K562 (cell line): ENCODE measurements around the gene LRRC61. TPM values are rescaled to one million over a fixed set of nuclear protein-coding genes. Genes with fewer than 3 reads are reported as not detected.

Experiments
- ATAC-seq: fragments of 200-7000 bp; cut with Tn5 transposase; 3 replicates; pipeline ENCODE4 v1.9.1; 2020; ENCODE audit warnings: moderate library complexity
- BruUV-seq: library from RNA; stranded (reverse); fragments of 400-500 nt; replicated peaks from 2 replicates; lab custom pipeline; 2021; lab: Mats Ljungman, UMichigan
- CTCF ChIA-PET: fragments of 300-600 bp; formaldehyde crosslinking; extraction: SDS; loops from one replicate; lab custom pipeline; 2021; ENCODE audit warnings: low intra/inter-chr PET ratio; lab: Yijun Ruan, JAX
- POLR2A ChIA-PET: fragments of 300-600, 350-650 bp; sonication (Branson Sonifier 250); formaldehyde crosslinking; extraction: SDS; loops from one replicate; lab custom pipeline; 2021; ENCODE audit warnings: antibody characterized with exemption, inconsistent platforms; lab: Yijun Ruan, JAX
- DNase-seq, 4 experiments: peaks; one replicate each; pipeline versions ENCODE4 v3.0.0 to v3.0.0-alpha.2; 2011 to 2018; ENCODE audit warnings: low spot score in 3 of 4, mixed read lengths in 3 of 4; ENCODE audit errors: extremely low read depth in 1 of 4
- FAIRE-seq: peaks from 2 replicates; lab custom pipeline; 2011; peaks lifted over from hg19 to GRCh38; lab: Jason Lieb, UNC
- H2AFZ ChIP-seq: 2 replicates; pipeline ENCODE4 v1.6.0; 2011; ENCODE audit warnings: low read depth, low read length, control low read depth, inconsistent platforms
- H3K27ac ChIP-seq: fragments of 200-600 bp; 3 replicates; pipeline ENCODE4 v1.8.0; 2011; ENCODE audit warnings: low read depth, mild to moderate bottlenecking, control low read depth, inconsistent platforms, low read length, moderate library complexity, mixed read lengths; ENCODE audit errors: extremely low read depth
- H3K27me3 ChIP-seq, 2 experiments: fragments of 300-600 bp in 1 of 2; 2 replicates in 1 of 2; 3 replicates in 1 of 2; pipeline versions ENCODE4 v1.6.0 to v1.8.0; 2011; ENCODE audit warnings: inconsistent platforms in 2 of 2, low read length in 2 of 2, mild to moderate bottlenecking in 1 of 2, mixed read lengths in 1 of 2, moderate library complexity in 1 of 2; ENCODE audit not compliant: control insufficient read depth in 2 of 2, insufficient read depth in 2 of 2
- H3K36me3 ChIP-seq: fragments of 300-600 bp; 3 replicates; pipeline ENCODE4 v1.8.0; 2011; ENCODE audit warnings: mild to moderate bottlenecking, low read length, inconsistent platforms; ENCODE audit not compliant: control insufficient read depth, insufficient read depth
- H3K4me1 ChIP-seq, 2 experiments: fragments of 200-600 bp in 1 of 2; replicated peaks in 1 of 2; 2 replicates in 1 of 2; 3 replicates in 1 of 2; pipeline versions ENCODE4 v1.5.1 to v1.8.0; 2011; ENCODE audit warnings: inconsistent platforms in 2 of 2, low read length in 2 of 2, mild to moderate bottlenecking in 1 of 2, mixed read lengths in 1 of 2, moderate library complexity in 1 of 2; ENCODE audit not compliant: control insufficient read depth in 2 of 2, insufficient read depth in 2 of 2
- H3K4me2 ChIP-seq: 2 replicates; pipeline ENCODE4 v1.6.1; 2011; ENCODE audit warnings: low read length, control low read depth, inconsistent platforms, mixed read lengths; ENCODE audit not compliant: insufficient read depth
- H3K4me3 ChIP-seq: fragments of 200-600 bp; sonication (generic), shearing (Covaris generic); 2 replicates; pipeline ENCODE4 v1.5.1; 2016; ENCODE audit warnings: control low read depth, inconsistent platforms
- H3K79me2 ChIP-seq: fragments of 200-600 bp; 3 replicates; pipeline ENCODE4 v1.8.0; 2011; ENCODE audit warnings: low read length, inconsistent platforms; ENCODE audit not compliant: control insufficient read depth, insufficient read depth
- H3K9ac ChIP-seq, 2 experiments: 2 replicates each; pipeline versions ENCODE4 v1.6.0 to v1.6.1; 2011; ENCODE audit warnings: low read depth in 2 of 2, low read length in 2 of 2, control low read depth in 1 of 2, inconsistent platforms in 1 of 2, mild to moderate bottlenecking in 1 of 2, mixed read lengths in 1 of 2; ENCODE audit not compliant: insufficient read depth in 1 of 2
- H3K9me1 ChIP-seq: one replicate; pipeline ENCODE4 v1.6.0; 2011; ENCODE audit warnings: inconsistent platforms, mild to moderate bottlenecking, low read length, moderate library complexity; ENCODE audit not compliant: control insufficient read depth, insufficient read depth
- H3K9me3 ChIP-seq: replicated peaks from 2 replicates; pipeline ENCODE4 v1.5.1; 2011; ENCODE audit warnings: low read depth, low read length, inconsistent platforms; ENCODE audit not compliant: control insufficient read depth, insufficient read depth
- H4K20me1 ChIP-seq: replicated peaks from 2 replicates; pipeline ENCODE4 v1.6.1; 2011; ENCODE audit warnings: low read length, inconsistent platforms, mixed read lengths; ENCODE audit not compliant: control insufficient read depth, insufficient read depth
- DACH1 ChIP-seq: fragments of 450-650 bp; IDR thresholded peaks from 2 replicates; pipeline ENCODE4 v1.6.1; 2018; ENCODE audit not compliant: partially characterized antibody
- DMBX1 ChIP-seq: fragments of 250-450 bp; sonication (Bioruptor Pico); IDR thresholded peaks from 2 replicates; pipeline ENCODE4 v1.8.0; 2022; ENCODE audit warnings: inconsistent platforms, mild to moderate bottlenecking, moderate library complexity, borderline replicate concordance
- EP300 ChIP-seq: IDR thresholded peaks from 2 replicates; pipeline ENCODE4 v1.6.1; 2012; ENCODE audit warnings: low read length, improper control_type of control experiment
- FOXA1 ChIP-seq: fragments of 450-650 bp; IDR thresholded peaks from 2 replicates; pipeline ENCODE4 v1.6.1; 2016; ENCODE audit warnings: mild to moderate bottlenecking, borderline replicate concordance
- FOXK2 ChIP-seq, 2 experiments: fragments of 450-650 bp; IDR thresholded peaks in 1 of 2; conservative IDR thresholded peaks in 1 of 2; 2 replicates each; pipeline ENCODE4 v1.6.1; 2016; ENCODE audit warnings: low read depth in 2 of 2, mild to moderate bottlenecking in 1 of 2
- HDGF ChIP-seq: fragments of 450-650 bp; IDR thresholded peaks from 2 replicates; pipeline ENCODE4 v1.6.1; 2016
- NR4A1 ChIP-seq, 2 experiments: fragments of 250-450 bp in 1 of 2; fragments of 450-650 bp in 1 of 2; sonication (Bioruptor Pico) in 1 of 2; IDR thresholded peaks; 2 replicates each; pipeline versions ENCODE4 v1.4.0 to v1.6.1; 2016 to 2020; ENCODE audit warnings: mild to moderate bottlenecking in 2 of 2, missing compliant biosample characterization in 1 of 2, missing genetic modification characterization in 1 of 2, moderate library complexity in 1 of 2
- TBP ChIP-seq: optimal IDR thresholded peaks from 2 replicates; pipeline ENCODE3; 2011; ENCODE audit warnings: low read depth, low read length, improper control_type of control experiment
- XRCC5 ChIP-seq: fragments of 200-400 bp; formaldehyde crosslinking; IDR thresholded peaks from 2 replicates; pipeline ENCODE4 v1.6.1; 2017; ENCODE audit warnings: low read depth, mild to moderate bottlenecking, low read length
- ZBTB1 ChIP-seq: sonication (generic); formaldehyde crosslinking; IDR thresholded peaks from 2 replicates; pipeline ENCODE4 v1.8.1; 2023; ENCODE audit warnings: missing genetic modification reagents, low read depth, mild to moderate bottlenecking, borderline replicate concordance
- ZNF12 ChIP-seq: sonication (generic); formaldehyde crosslinking; IDR thresholded peaks from 2 replicates; pipeline ENCODE4 v1.4.0; 2020; ENCODE audit warnings: mild to moderate bottlenecking, missing genetic modification reagents
- ZNF121 ChIP-seq: sonication (generic); formaldehyde crosslinking; conservative IDR thresholded peaks from 2 replicates; pipeline ENCODE4 v1.8.0; 2022; ENCODE audit warnings: missing genetic modification reagents
- ZNF274 ChIP-seq: IDR thresholded peaks from 2 replicates; pipeline ENCODE4 v1.6.1; 2011; ENCODE audit warnings: low read depth, mild to moderate bottlenecking, low read length, moderate library complexity, borderline replicate concordance
- ZNF354B ChIP-seq: fragments of 250-450 bp; sonication (Bioruptor Pico); IDR thresholded peaks from 2 replicates; pipeline ENCODE4 v1.4.0; 2020
- WGBS: fragments of 100-300 bp; shearing (Covaris generic); methylation state at CpG from one replicate; pipeline ENCODE4 v1.1.6; 2016; ENCODE audit warnings: low coverage, mixed read lengths; ENCODE audit not compliant: insufficient coverage; ENCODE audit errors: missing lambda C conversion rate; 5-methylcytosine and 5-hydroxymethylcytosine counted together
- in situ Hi-C: fragments of 300-500 bp; cut with MboI; formaldehyde crosslinking; loops from 4 replicates; pipeline ENCODE4 v1.15.0; 2018; ENCODE audit warnings: inconsistent platforms, mixed read lengths
- intact Hi-C: fragments of 100-400 bp; cut with micrococcal nuclease; formaldehyde crosslinking; loops from 2 replicates; pipeline ENCODE4 v1.14.2; 2022
- polyA plus RNA-seq, 8 experiments: library from polyadenylated mRNA; depleted of rRNA in 4 of 8; stranded (reverse) in 5 of 8; unstranded in 3 of 8; fragments of >200 nt; fragmentation: Nextera tagmentation in 2 of 8; fragmentation: Illumina TruSeq in 1 of 8; extraction: Ambion mirVana in 2 of 8; extraction: Trizol in 1 of 8; gene quantifications; 2 replicates each; pipeline versions ENCODE4 v1.2.1 to v1.2.3, GENCODE V29; 2011 to 2014; ENCODE audit warnings: inconsistent platforms in 1 of 8, missing spikeins in 1 of 8
- total RNA-seq, 7 experiments: library from RNA; depleted of rRNA in 6 of 7; stranded (reverse); fragments of >200 nt in 6 of 7; fragmentation: Illumina TruSeq in 2 of 7; extraction: Trizol in 2 of 7; gene quantifications; 2 replicates each; pipeline versions ENCODE4 v1.2.1 to v1.2.3, GENCODE V29; 2011 to 2021; ENCODE audit warnings: low replicate concordance in 1 of 7
- TF ChIP-seq, protein P1 (sequence below): fragments of 450-650 bp; conservative IDR thresholded peaks from 2 replicates; pipeline ENCODE4 v1.6.1; 2016; ENCODE audit warnings: missing genetic modification characterization, low read depth, mild to moderate bottlenecking, control low read depth, missing compliant biosample characterization
- TF ChIP-seq, protein P2 (sequence below), 2 experiments: fragments of 450-650 bp; IDR thresholded peaks; 2 replicates each; pipeline ENCODE4 v1.6.1; 2016
- TF ChIP-seq, protein P3 (sequence below): sonication (generic); formaldehyde crosslinking; IDR thresholded peaks from 2 replicates; pipeline ENCODE4 v1.8.0; 2022; ENCODE audit warnings: missing genetic modification reagents, mild to moderate bottlenecking, moderate library complexity, borderline replicate concordance

LRRC61 gene
- total and polyA plus RNA-seq, 9 of the 15 experiments (the other 6 are each of a cell fraction or from before 2014, with no cell fraction given), result 1.3 to 55.2 (median 35.2) TPM

DNA sequence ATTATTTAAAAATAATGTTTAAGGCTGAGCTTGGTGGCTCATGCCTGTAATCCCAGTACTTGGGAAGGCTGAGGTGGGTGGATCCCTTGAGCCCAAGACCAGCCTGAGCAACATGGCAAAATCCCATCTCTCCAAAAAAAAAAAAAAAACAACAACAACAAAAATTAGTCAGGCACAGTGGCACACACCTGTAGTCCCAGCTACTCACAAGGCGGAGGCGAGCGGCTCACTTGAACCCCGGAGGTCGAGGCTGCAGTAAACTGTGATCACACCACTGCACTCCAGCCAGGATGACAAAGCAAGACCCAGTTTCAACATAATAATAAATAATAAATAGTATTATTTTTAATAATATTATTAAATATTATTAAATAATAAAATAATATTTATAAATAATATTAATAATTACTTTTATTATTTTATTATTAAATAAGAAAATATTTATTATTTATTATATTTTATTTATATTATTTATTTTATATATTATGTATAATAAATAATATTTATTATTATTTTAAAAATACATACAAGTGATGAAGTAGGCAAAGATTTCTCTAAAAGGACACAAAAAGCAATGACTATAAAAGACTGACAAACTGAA lies 8.4 kb upstream of the LRRC61 start:
- Histone ChIP-seq H3K4me1 (peaks cover 40 to 76% of the 10 kb centered on the region in 2 experiments), H2AFZ (no peak overlapping the region), H3K4me2 (peak overlapping the region; percentile 83; the same call in 1 of the 2 replicates), H4K20me1 (no peaks in the 10 kb centered on the region), H3K9me1 (peaks cover 4% of the 10 kb centered on the region), H3K27ac (peak overlapping the region; percentile 88; the same call in 1 of the 3 replicates), H3K27me3 (no peaks in the 10 kb centered on the region), H3K4me3 (no peak overlapping the region; the same call in 1 of the 2 replicates), H3K9ac (no peak overlapping the region), H3K9me3 (no peaks in the 10 kb centered on the region), H3K79me2 (peaks cover 49% of the 10 kb centered on the region), H3K36me3 (peaks cover 2% of the 10 kb centered on the region; the same call in 2 of the 3 replicates)
- POLR2A ChIA-PET, result interaction anchor here (0.7 to 3.6 kb wide), 6 partner anchors 9 to 92 kb away, joined by 3 to 35 read pairs (median 4); partner anchors contain the start of genes ACTR3C and LRRC61
- FAIRE-seq, result no peak
- intact Hi-C loops, result loop anchor here (10.0 kb wide), 2 partner anchors 680 to 770 kb away; partner anchors contain the start of genes AGAP3, FASTK, NOS3 and TMUB1
- DNase-seq, result peak in 1 of 4 experiments; percentile 27
- ATAC-seq, result no peak
- CTCF ChIA-PET, result interaction anchor here (0.7 kb wide), 1 partner anchor 27 kb away, joined by 3 read pairs; the partner anchor contains the start of gene RARRES2
- TF ChIP-seq EP300, result no peak
- no peak for TF ChIP-seq ZNF12 (CRISPR knock-in tag)
- TF ChIP-seq DACH1, result peak; percentile 19
- TF ChIP-seq ZBTB1 (CRISPR knock-in tag), result no peak
- TF ChIP-seq, protein P1, sequence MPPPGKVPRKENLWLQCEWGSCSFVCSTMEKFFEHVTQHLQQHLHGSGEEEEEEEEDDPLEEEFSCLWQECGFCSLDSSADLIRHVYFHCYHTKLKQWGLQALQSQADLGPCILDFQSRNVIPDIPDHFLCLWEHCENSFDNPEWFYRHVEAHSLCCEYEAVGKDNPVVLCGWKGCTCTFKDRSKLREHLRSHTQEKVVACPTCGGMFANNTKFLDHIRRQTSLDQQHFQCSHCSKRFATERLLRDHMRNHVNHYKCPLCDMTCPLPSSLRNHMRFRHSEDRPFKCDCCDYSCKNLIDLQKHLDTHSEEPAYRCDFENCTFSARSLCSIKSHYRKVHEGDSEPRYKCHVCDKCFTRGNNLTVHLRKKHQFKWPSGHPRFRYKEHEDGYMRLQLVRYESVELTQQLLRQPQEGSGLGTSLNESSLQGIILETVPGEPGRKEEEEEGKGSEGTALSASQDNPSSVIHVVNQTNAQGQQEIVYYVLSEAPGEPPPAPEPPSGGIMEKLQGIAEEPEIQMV (tag), result 0 out of 2 replicates have a peak, but pooled peaks have one; percentile 43
- TF ChIP-seq FOXA1, result no peak
- TF ChIP-seq HDGF, result 0 out of 2 replicates have a peak, but pooled peaks have one; percentile 16
- no peak for TF ChIP-seq NR4A1 (CRISPR knock-in tag; IDR thresholded peaks at IDR 0.05)
- no peak for TF ChIP-seq NR4A1 (tag; IDR thresholded peaks at IDR 0.05)
- TF ChIP-seq DMBX1, result 0 out of 2 replicates have a peak, but pooled peaks have one; percentile 13
- peak; percentile 59; the same call in 1 of the 2 replicates for TF ChIP-seq ZNF274
- TF ChIP-seq, protein P2, sequence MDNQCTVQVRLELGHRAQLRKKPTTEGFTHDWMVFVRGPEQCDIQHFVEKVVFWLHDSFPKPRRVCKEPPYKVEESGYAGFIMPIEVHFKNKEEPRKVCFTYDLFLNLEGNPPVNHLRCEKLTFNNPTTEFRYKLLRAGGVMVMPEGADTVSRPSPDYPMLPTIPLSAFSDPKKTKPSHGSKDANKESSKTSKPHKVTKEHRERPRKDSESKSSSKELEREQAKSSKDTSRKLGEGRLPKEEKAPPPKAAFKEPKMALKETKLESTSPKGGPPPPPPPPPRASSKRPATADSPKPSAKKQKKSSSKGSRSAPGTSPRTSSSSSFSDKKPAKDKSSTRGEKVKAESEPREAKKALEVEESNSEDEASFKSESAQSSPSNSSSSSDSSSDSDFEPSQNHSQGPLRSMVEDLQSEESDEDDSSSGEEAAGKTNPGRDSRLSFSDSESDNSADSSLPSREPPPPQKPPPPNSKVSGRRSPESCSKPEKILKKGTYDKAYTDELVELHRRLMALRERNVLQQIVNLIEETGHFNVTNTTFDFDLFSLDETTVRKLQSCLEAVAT (IDR thresholded peaks at IDR 0.05), result peak; percentile 51 to 81; a peak in 3 of 4 replicates
- no peak for TF ChIP-seq XRCC5
- no peak for TF ChIP-seq ZNF121 (CRISPR knock-in tag)
- TF ChIP-seq, protein P3, sequence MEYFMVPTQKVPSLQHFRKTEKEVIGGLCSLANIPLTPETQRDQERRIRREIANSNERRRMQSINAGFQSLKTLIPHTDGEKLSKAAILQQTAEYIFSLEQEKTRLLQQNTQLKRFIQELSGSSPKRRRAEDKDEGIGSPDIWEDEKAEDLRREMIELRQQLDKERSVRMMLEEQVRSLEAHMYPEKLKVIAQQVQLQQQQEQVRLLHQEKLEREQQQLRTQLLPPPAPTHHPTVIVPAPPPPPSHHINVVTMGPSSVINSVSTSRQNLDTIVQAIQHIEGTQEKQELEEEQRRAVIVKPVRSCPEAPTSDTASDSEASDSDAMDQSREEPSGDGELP (CRISPR knock-in tag), result 0 out of 2 replicates have a peak, but pooled peaks have one; percentile 26
- no peak for TF ChIP-seq ZNF354B (CRISPR knock-in tag)
- TF ChIP-seq FOXK2 (conservative IDR thresholded peaks at IDR 0.05 in 1 of 2, IDR thresholded peaks at IDR 0.05 in 1 of 2; ENCODE audit: low read depth in 2 of 2), result 0 out of 4 replicates have a peak, but pooled peaks of 1 of the 2 experiments have one; percentile 9
- TF ChIP-seq TBP, result no peak
- in situ Hi-C loops, result no loop called here
- 73% methylated on average over 5 of the region's 5 CpGs for WGBS
- no TSS peak for BruUV-seq
